Lung (tissue), 12 donors: Measurements from ENCODE around the gene TIE1. TPM values are rescaled to one million over a fixed set of nuclear protein-coding genes. Genes with fewer than 3 reads are reported as not detected.

Experiments
- ATAC-seq: fragments of 200-7000 bp; cut with Tn5 transposase; one replicate; pipeline ENCODE4 v1.9.1; 2020; ENCODE audit warnings: moderate number of reproducible peaks; ENCODE audit not compliant: insufficient read depth, low FRiP score
- DNase-seq, 3 donors: peaks; one replicate each; pipeline ENCODE4 v3.0.0-alpha.2; 2013 to 2017
- H3K27ac ChIP-seq, 2 donors: one replicate each; pipeline ENCODE4 v1.5.1; 2013; ENCODE audit warnings: mild to moderate bottlenecking in 2 of 2, moderate library complexity in 2 of 2, control low read depth in 1 of 2, inconsistent platforms in 1 of 2, low read depth in 1 of 2, low read length in 1 of 2
- H3K27me3 ChIP-seq, 3 donors: one replicate each; pipeline ENCODE4 v1.5.1; 2013; ENCODE audit warnings: low read length in 2 of 3; ENCODE audit not compliant: control insufficient read depth in 3 of 3, insufficient read depth in 3 of 3
- H3K36me3 ChIP-seq, 4 donors: one replicate each; pipeline ENCODE4 v1.5.1; 2013; ENCODE audit warnings: low read length in 4 of 4, mild to moderate bottlenecking in 1 of 4, moderate library complexity in 1 of 4; ENCODE audit not compliant: control insufficient read depth in 4 of 4, insufficient read depth in 4 of 4
- H3K4me1 ChIP-seq, 5 donors: one replicate each; pipeline ENCODE4 v1.5.1; 2013; ENCODE audit warnings: low read length in 5 of 5, mild to moderate bottlenecking in 2 of 5, moderate library complexity in 1 of 5; ENCODE audit not compliant: control insufficient read depth in 5 of 5, insufficient read depth in 5 of 5
- H3K4me3 ChIP-seq: one replicate; pipeline ENCODE4 v1.5.1; 2013; ENCODE audit warnings: mild to moderate bottlenecking, control low read depth, moderate library complexity
- H3K9ac ChIP-seq, 2 donors: one replicate each; pipeline ENCODE4 v1.5.1; 2013; ENCODE audit warnings: low read length in 2 of 2, control low read depth in 1 of 2; ENCODE audit not compliant: insufficient read depth in 1 of 2
- H3K9me3 ChIP-seq, 4 donors: one replicate each; pipeline ENCODE4 v1.5.1; 2013; ENCODE audit warnings: low read length in 3 of 4, mild to moderate bottlenecking in 1 of 4, moderate library complexity in 1 of 4; ENCODE audit not compliant: control insufficient read depth in 4 of 4, insufficient read depth in 3 of 4
- WGBS, 2 donors: extraction: QIAGEN DNeasy Blood & Tissue Kit; methylation state at CpG; one replicate each; pipeline ENCODE4 v1.1.7; 2013; 5-methylcytosine and 5-hydroxymethylcytosine counted together
- polyA plus RNA-seq, 2 donors: library from polyadenylated mRNA; stranded (reverse); fragments of 200-250 nt; gene quantifications; one replicate each; pipeline ENCODE4 v1.2.1, GENCODE V29; 2013
- total RNA-seq, 2 donors: library from RNA; depleted of rRNA in 1 of 2; stranded (reverse); fragments of >200 nt in 1 of 2; gene quantifications; one replicate each; pipeline ENCODE4 v1.2.1, GENCODE V29; 2014 to 2021
- TF ChIP-seq, protein P1 (sequence below): IDR thresholded peaks from 2 replicates; pipeline ENCODE4 v1.5.1; 2012; ENCODE audit warnings: mild to moderate bottlenecking; ENCODE audit errors: control extremely low read depth, extremely low read depth
- donor health status: control.
- donor health status: control.
- donor health status: Bipolar disorder and iron deficiency.
- donor health status: healthy.
- donor health status: DM: yes; HTN: yes; CAD: no.

TIE1 gene
- total and polyA plus RNA-seq, 4 donors = 20.5 to 133 (median 42.1) TPM

DNA sequence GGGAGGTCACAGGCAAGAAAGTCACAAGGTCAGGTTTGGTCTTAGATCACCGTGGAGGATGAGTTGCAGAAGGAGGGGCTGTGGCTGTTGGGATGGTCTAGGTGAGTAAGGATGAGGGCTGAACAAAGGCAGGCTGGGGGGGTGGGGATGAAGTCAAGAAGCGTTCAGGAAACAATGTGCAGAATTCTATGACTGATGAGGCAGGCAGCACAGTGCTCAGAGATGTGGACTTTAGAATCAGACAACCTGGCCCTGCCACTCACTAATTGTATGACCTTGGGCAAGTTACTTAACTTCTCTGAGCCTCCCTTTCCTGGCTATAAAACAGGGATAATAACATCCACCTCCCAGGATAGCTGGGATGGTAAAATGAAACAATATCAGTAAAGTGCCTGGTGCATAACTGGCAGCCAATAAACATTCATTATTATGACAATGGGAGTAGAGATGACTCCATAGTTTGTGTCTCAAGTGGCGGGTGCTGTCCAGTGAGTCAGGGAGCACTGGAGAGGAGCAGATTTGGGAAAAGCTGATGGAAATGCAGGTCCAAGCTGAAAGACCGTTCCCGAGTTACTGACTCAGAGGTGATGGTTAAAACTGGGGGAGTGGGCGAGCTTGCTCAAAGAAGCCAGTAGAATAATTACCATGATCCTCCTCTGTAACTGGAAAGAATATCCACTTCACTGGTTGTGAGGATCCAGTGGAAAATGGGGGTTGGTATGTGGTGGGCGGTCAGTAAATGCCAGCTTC lies 2.1 kb downstream of the TIE1 start:
- Histone ChIP-seq H3K27me3 (no peaks in the 10 kb centered on the region), H3K27ac (peak overlapping the region in 1 of 2 donors; percentile 44), H3K9ac (no peak overlapping the region), H3K4me3 (peak overlapping the region; percentile 1), H3K4me1 (peaks cover 3 to 35% (median 21%) of the 10 kb centered on the region in 5 donors), H3K36me3 (peaks cover 0 to 12% (median 0%) of the 10 kb centered on the region in 4 donors), H3K9me3 (no peaks in the 10 kb centered on the region)
- 67 to 78% methylated on average over 7 of the region's 7 CpGs for WGBS, 2 donors
- TF ChIP-seq, protein P1, sequence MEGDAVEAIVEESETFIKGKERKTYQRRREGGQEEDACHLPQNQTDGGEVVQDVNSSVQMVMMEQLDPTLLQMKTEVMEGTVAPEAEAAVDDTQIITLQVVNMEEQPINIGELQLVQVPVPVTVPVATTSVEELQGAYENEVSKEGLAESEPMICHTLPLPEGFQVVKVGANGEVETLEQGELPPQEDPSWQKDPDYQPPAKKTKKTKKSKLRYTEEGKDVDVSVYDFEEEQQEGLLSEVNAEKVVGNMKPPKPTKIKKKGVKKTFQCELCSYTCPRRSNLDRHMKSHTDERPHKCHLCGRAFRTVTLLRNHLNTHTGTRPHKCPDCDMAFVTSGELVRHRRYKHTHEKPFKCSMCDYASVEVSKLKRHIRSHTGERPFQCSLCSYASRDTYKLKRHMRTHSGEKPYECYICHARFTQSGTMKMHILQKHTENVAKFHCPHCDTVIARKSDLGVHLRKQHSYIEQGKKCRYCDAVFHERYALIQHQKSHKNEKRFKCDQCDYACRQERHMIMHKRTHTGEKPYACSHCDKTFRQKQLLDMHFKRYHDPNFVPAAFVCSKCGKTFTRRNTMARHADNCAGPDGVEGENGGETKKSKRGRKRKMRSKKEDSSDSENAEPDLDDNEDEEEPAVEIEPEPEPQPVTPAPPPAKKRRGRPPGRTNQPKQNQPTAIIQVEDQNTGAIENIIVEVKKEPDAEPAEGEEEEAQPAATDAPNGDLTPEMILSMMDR = no peak
- DNase-seq (no peak), ATAC-seq (no peak)

DNA sequence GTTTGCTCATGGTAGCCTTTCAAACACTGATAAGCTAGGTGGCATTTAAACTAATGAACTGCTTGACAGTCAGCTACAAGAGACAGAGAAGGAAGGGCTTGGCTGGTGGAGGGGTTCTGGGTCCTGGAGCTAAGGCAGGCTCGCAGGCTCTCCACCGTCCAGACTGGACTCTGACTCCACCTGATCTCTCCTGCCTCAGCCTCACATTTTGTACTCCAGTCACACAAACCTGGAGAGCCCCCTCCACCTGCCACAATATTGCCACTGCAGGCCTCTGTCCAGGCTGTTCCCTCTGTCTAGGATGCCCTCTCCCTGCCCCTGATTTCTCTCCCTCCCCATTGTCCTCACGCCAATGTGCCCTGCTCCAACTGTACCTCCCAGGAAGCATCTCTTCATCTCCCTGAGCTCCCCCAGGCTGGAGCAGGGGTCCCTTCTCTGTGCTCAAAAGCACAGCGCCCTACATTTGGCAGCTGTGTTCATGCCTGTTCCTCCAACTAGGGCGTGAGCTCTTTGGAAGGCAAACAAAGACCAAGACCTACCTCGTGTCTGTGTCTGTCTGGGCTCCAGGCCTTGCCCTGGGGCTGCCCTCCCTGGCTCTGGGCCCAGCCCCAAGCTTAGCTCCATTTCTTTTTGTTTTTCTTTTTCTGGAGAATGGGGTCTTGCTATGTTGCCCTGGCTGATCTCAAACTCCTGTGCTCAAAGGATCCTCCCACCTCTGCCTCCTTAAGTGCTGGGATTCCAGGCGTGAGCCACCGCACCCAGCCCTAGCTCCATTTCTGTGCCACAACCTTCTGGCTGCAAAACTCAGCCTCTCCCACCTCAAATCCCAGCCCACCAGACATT lies 2.9 kb downstream of the TIE1 start:
- WGBS, 2 donors = 53 to 80% methylated on average over 8 of the region's 8 CpGs
- TF ChIP-seq, protein P1 = no peak
- DNase-seq = peak in 2 of 3 donors; percentile 56

DNA sequence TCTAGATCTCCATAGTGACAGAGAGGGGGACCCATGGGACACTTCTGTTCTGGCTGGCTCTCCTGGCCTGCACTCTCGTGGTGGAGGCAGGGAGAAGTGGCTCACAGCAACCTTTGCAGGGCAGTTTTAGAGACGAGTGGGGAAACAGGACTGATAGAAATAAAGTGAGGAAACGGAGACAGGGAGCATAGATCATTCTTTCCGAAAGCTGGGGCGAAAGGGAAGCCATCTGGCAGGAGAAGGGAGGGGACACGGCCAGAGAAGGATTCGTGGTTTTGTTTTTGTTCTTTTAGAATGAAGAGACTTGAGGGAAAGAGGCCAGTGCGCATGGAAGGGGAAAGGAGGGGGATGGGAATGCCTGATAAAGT lies 3.5 kb downstream of the TIE1 start:
- 18 to 27% methylated on average over 8 of the region's 8 CpGs for WGBS, 2 donors
- Histone ChIP-seq H3K9me3 (no peaks in the 10 kb centered on the region), H3K4me3 (no peak overlapping the region), H3K4me1 (peaks cover 3 to 36% (median 19%) of the 10 kb centered on the region in 5 donors), H3K36me3 (peaks cover 0 to 12% (median 0%) of the 10 kb centered on the region in 4 donors), H3K27ac (peak overlapping the region in 1 of 2 donors; percentile 7), H3K27me3 (no peaks in the 10 kb centered on the region), H3K9ac (no peak overlapping the region)
- DNase-seq (peak in 2 of 3 donors; percentile 56 to 74), ATAC-seq (no peak)
- TF ChIP-seq, protein P1 = no peak

More for the DNA sequence above, 2.9 kb downstream of the TIE1 start:
- H3K9ac ChIP-seq = no peak overlapping the region
- peak overlapping the region in 1 of 2 donors; percentile 44 for H3K27ac ChIP-seq
- no peaks in the 10 kb centered on the region for H3K9me3 ChIP-seq
- ATAC-seq = no peak
- no peak overlapping the region for H3K4me3 ChIP-seq
- no peaks in the 10 kb centered on the region for H3K27me3 ChIP-seq
- H3K4me1 ChIP-seq = peaks cover 3 to 35% (median 21%) of the 10 kb centered on the region in 5 donors
- peaks cover 0 to 12% (median 0%) of the 10 kb centered on the region in 4 donors for H3K36me3 ChIP-seq
